CD1c-positive myeloid dendritic cell (primary cell): ENCODE results near the gene PARP12.

ENCODE experiments used
- DNase-seq: peaks from one replicate; pipeline ENCODE4 v3.0.0-alpha.2; 2016; ENCODE audit errors: extremely low spot score

The PARP12 gene

DNA sequence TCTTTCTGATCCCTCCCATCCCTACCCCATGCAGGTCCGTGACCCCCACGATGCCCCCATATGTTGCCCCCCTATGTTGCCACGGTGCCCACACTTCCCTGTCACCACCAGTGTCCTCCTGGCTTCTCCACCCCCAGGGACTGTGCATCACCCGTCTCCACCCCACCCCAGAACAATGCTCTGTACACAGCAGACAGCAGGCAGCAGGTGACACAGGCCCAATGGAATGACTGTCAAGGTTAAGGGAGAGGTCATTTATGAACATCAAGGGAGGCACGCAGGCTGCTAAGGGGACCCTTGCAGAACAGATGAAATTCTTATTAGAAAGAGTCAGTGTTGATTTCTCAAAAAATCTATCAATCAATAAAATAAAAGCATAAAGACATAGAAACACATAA is 71.5 kb downstream of the PARP12 start:
- no peak for DNase-seq

DNA sequence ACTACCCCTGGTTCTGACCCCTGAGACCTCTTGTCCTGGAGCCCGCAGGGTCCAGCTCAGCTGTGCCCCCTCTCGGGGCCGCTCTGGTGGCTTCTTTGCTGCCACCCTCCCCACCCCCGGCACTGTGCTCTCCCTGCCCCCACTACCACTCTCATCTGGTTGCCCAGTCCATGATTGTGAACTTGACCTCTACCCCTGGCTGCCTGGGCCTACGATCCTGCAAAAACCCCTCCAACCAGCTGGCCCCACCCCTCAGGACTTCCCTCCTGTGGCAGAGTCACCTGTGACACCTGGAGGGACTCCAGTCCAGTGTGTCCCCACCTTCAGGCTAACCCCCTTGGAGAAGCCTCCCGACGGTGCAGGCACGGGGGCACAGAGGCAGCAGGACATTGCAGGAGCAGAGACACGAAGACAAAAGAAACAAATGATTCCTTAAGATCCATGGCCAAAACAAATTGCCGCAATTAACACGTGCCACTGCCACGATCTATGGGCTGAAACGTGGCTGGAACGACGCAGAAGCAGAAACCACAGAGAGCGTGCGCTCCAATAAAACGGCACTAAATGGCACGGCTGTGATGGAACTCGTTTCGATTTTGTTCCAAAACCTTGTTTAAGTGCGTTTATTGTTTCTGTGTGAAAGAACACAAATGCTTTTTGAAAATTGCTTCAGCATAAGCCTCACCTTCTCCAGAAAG is 72.0 kb downstream of the PARP12 start:
- no peak for DNase-seq

DNA sequence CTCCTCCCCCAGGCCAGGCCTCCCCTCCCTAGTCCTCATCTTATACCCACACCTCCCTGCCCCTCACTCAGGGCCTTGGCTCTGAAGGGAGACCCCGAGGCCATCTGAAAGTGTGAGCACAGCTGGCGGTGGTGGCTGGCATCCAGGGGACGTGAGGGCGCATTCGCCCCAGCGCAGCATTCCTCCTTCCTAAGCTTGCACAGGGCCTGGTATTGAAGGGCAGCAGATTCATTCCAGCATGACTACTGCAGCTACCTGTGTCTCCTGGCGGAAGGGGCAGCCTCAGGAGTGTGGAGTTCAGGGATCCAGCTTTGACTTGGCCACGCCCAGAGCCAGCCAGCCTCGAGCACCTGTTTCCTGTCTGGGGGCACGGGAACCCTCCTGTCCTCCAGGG is 72.6 kb downstream of the PARP12 start:
- DNase-seq: no peak

DNA sequence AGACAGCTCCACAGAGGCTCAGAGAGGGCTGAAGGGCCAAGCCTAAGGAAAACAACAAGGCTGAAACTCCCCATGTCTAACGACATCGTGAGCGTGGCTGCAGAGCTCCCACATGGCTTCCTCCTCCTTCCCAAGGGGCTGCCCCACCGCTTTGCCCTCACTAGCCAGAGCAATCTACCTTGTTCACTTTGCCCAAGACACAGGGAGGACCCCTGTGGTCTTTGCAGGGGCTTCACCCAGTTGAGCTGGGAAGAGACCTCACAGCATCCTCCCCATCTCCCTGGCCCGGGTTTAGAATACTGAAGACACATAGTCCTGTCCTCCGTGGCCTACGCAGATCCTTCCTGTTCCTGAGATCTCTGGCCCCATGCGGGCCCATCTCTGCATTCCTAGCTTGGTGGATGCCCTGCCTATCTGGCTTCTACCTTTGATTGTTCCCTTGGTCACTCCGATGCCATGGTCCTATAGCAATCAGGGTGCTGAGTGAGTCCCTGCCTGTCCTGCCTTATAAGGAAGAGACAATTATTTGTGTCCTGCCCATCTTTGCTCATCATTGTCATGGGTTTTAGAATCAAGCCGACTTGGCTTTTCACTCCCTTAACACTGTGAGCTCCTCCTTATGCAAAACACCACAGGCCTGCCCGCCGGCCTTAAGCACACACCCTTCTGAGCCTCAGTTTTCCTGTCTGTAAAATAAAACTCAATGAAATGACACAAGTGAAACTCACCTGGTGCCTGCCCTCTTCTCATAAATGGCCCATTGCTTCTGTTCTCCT is 73.2 kb downstream of the PARP12 start:
- no peak for DNase-seq

DNA sequence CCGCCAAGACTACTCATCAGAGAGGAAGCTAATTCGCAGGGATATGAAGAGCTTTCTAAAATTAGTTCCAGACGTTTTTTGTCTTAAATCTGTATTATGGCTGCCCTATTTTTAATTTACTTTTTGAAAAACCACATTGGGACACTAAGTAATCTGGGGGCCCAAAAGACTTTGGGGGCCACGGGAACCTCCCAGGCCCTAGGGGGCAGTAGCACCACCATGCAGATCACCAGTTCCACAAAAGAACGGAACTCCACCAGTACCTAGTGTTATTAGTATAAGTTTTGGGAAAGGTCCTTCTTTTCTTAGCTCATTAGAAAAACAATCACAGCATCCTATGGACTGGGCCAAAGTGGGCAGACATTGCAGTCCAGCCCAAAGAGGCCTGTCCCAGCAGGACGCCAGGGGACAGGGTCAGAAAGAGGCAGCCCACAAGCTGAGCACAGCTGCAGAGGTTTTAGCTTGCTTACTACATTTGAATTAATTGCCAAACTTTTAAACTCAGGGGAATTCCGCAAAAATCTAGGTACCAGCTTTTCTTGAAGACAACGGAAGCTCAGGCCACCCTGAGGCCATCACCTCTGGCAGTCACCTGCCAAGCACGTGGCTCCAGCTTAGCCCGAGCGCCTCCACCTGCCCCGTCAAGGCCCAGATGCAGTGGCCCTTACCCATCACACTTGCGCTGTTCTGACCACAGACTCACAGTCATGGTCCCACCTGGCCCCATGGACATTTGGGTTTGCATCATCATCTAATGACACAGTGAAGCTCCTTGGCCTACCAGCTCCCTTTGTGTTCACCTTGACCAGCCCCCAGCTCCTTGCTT is 74.8 kb downstream of the PARP12 start:
- DNase-seq: no peak

DNA sequence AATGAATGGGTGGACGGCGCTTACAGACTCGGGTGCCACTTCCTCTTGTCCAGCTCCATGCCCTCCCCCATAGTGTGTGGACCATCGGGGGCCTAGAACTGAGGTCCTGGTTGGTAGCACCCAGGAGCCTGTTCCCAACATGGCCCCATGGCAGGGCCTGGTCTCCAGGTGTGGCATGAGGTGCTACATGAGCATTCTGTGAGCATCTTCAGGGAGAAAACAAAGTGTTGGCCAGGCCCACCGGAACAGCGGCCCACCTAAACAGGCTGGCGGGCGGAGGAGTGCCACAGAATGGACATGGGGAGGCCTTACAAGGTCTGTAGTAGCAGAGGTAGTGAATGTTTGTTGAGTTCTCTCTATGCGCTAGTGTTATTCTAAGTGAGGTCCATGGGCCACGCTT is 76.9 kb downstream of the PARP12 start:
- DNase-seq: no peak

DNA sequence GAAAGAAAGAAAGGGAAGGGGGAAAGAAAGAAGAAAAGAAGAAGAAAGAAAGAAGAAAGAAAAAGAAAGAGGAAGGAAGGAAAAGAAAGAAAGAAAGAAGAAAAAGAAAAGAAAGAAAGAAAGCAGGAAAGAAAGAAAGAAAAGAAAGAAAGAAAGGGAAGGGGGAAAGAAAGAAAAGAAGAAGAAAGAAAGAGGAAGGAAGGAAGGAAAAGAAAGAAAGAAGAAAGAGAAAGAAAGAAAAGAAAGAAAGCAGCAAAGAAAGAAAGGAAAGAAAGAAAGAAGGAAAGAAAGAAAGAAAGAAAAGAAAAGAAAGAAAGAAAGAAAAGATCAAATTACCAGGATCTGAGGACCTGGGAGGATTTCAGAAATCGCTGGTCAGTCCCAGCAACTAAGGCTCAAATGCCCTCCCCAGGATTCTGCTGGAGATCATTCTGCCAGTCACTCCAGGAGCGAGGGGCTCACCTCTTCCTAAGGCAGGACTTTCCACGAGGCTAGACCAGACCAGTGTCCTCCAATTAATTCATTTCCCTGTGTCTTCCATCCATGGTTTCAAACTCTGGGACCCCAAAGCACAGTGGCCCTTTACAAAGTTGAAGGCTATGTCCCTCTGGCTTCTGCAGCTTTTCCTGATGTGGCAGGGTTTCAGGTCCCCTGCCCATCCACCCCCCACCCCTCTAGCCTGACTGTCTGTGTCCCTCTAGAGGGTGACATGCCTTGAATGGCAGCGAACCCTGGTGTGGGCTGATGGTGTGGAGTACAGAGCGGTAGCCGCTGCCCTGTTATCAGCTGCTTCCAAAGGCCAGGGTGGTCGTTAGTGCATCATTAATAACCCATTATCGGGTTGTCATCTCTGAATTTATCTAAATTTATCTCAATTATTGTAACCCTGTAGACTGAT is 77.9 kb downstream of the PARP12 start:
- no peak for DNase-seq

DNA sequence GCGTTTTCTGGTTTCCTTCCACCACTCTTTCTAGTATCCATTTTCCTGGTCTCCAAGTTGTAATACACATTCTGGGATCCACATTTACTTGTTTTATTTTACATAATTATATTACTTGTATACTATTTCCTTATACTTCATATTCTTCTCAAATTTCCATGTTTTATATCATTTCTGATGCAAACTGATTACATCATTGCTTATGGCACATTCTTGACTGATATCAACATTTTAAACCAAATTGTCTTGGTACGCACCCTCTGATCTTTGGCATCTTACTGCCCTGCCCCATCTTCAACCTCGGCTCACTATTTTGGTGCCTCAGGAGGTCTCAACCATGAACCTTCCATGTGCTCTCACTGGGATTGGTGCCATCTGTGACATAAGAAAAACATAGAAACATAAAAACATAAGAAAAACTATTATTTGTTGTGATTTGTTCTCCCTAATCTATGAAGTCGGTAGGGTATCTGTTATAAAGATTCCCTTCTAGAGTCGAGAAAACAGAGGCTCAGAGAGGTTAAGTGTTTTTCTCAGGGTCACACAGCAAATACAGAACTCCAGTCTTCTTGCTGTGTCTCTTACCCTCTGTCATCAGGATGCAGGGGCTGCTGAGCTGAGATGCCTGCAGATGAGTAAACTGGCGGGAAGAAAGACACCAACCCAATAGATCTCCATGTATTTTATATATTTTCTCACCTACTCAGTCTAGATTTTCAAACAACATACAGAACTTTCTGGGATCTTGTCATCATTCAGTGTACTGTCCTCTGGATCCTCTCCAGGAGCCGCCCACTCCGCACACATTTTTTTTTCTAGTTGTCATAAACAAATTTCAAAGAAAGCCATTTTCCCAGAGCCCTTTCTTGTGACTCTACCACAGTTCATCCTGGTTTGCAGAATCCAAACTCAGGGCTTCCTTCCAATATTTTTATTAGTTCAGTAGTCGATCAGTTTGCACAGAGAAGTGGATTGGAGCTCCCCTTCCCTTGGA is 79.5 kb downstream of the PARP12 start:
- no peak for DNase-seq

DNA sequence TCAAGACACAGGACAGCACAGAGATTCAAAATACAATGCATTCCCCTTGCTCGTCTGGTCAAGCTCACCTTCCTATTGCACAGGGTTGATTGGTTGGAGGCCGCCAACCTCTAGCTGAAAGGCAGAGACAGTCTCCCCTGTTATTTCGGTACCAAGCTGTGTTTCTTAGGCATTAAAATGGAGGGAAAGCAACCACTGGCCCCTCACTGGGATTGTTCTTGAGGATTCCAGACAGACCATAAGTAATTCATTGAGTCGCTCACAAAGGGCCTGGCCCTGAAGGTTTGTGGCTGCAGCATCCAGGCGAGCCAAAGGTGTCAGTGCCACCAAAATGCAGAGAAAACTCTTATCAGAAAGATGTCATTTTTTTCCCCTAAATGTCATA is 81.2 kb downstream of the PARP12 start:
- DNase-seq: no peak

DNA sequence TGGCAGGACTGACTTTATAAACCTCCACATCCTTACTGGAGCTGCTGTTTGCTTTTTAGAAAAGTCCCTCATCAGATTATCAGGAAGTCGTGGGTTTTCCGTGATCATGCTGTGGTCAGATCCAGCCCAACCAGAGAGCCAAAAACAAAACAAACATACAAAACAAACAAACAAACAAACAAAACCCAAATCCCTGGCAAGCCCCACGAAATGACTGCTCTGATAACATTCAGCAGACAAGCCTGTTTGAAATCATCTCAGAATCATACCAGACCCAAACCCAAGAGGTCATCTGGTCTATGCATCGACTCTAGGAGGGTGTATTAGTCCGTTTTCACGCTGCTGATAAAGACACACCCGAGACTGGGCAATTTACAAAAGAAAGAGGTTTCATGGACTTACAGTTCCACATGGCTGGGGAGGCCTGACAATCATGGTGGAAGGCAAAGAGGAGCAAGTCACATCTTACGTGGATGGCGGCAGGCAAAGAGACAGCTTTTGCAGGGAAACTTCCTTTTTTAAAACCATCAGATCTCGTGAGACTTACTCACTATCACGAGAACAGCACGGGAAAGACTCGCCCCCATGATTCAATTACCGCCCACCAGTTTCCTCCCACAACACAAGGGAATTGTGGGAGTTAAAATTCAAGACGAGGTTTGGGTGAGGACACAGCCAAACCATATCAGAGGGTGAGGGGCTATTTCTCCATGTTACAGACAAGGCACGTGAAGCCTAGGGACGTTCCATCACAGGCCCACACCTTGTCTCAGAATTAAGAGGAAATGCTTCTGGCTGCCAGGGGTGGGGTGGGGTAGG is 85.7 kb downstream of the PARP12 start:
- DNase-seq: peak; percentile 11

DNA sequence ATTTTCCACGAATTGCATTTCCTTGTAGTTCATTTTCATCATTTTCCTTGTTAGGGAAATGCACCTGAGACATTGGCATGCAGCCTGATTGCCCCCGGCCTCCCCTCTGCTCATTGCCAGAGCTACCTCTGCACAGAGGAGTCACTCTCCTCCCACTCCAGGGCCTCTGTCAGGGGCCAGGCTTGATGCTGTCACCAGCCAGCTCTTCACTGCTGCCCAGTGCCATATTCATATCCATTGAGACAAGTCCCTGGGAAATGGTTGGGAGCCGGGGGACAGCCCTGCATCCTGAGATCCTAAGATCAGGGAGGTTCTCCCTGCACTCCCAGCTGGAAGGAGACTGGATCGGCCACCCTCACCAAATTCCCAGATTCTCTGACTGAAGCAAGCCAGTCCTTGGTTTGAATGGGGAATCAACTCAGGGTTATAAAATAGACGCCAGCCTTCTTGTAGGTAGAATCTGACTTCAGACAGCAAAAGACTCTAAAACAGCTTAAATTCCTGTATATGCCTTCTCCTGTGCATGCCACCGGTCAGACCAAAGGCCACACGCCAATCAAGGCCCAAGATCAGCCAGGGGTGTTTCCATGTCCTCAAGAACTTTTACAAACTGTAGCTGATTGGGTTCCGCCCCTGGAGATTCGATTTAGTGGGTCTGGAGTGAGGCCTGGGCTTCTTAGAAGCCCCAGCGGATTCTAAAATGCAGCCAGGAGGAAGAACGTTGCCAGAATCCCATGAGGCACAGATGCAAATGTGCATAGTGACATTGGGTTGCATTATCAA is 86.5 kb downstream of the PARP12 start:
- DNase-seq: no peak

DNA sequence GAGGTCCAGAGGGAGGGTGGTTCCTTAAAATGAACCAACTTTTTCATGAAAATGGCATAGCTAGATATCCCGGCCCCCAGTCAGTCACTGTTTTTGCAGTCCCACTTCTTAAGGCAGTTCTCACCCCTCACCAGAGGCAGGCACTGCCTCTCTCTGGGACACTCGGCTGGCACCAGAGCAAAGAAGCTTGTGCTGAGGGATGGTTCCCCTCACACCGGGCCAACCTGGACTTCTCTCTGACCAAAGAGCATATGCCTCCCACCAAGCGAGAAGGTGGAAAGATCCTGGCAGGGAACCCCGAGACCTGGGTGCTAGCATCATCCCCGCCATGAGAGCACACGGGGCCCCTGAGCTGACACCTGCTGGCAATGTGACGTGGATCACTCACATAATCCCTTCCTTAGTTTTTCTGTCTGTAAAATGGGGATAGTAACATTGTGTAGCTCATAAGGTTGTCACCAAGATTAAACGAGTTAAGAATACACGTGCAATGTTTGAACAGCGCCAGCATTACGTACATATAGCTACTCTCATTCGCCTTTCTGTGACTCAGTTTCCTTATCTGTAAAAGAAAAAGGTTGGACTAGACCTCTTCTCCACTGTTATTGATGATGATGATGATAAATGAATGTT is 88.5 kb downstream of the PARP12 start:
- DNase-seq: no peak
